DMS 273 treated with DMSO at 0.1 percent for 48 hours (cell line): ENCODE measurements around the gene DPYD.

Experiments
- DNase-seq: peaks from one replicate; lab custom pipeline; 2025; lab: John Stamatoyannopoulos, UW

The DPYD gene

DNA sequence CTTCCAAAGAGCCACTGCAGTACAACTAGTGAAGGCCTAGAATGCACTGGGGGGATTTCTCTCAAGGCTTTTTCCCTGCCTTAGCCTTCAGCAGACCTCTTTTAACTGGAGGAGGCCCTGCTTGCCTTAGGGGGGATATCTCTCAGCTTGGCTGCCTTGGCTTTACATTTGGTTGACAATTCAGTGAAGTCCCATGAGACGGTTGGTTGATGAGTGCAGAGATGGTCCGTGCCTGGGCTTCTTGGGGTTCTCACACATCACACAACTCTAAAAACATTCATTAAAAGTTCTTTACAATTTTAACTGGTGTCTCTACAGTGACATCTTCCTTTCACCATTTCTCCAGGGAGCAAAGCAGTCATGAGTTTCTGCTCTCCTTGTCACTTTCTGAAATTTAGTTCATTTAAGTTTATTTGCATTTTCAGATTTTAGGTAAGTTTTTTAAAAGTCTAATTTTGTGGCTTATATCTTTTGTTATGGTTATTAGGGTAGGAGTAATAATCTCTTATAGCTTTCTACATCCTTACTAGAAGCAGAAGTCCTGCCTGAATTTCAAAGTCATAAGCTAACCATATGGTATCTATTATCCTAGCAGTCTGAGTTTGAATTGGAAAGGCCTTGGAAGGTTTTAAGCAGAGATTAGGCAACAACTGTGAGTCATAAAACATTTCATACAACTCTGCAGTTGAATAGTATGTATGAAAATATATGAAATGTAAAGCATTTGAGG is 487.6 kb downstream of the DPYD start:
- DNase-seq: peak; percentile 3

DNA sequence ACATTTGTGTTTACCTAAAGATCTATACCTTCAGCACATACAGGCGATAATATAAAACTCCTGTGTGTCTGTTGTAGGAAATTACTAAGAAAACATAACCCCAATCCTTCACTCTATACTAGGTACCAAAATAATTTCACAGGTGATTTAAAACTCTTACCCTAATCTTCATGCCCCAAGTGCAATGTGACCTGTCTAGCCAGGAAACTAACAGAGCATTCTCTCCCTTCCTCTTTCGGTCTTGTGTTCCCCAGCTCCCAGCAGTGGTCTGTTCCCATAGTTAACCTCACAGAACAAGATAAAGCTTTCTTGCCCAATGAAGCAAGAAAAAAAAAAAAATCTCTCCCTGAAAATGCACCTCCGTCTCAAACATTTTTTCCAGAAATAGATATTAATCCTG is 493.5 kb downstream of the DPYD start:
- no peak for DNase-seq

DNA sequence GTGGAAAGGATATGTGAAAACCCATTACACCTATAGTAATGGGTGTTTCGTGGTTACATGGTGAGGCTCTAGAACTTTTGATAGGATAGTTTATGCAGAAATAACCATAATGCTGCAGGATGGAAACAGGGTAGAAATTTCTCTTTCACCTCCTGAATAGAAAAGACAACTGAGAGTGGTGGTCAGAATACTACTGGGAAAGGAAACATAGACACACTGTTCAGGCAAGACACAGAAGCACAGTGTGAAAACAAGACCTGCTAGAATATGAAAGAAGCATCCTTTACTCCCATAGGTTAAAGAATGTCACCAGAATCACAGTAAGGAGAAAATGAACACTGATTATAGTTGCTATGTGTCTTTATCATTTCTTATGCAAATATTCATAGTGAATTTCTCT is 496.6 kb downstream of the DPYD start:
- no peak for DNase-seq

DNA sequence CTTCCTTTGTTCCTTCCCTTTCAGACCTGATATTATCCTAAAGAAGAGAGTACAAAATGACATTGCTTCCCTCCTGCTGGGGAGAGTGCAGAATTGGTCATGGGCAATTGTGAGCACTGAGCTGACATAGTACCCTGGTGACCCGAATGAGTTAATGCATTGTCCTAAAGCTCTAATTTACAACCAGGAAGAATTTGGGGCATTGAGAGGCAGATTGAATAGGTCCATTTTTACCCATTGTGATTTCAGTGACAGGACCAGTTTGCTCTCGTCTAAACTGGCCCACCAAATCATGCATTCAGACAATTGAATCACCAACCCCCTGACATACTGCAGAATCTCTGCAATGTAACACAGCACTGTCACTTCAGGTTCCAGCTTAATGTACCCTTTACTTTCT is 497.4 kb downstream of the DPYD start:
- DNase-seq: no peak

DNA sequence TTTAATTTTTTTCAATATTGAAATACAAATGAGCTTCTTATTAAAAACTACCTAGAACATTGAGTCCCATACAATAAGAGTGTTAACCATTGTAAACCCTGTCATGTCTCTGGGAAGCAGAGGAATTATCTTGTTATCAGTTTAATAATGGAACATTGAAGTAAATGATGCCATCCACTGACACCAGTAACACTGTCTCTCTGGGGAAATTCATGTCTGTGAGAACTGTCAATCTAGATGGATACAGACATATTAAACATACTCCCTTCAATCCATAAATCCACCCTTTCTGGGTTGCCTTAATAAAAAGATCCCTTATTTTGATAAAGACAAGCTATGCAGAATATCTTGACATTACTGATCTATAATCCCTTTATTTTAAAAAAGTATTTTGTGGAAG is 503.2 kb downstream of the DPYD start:
- no peak for DNase-seq

DNA sequence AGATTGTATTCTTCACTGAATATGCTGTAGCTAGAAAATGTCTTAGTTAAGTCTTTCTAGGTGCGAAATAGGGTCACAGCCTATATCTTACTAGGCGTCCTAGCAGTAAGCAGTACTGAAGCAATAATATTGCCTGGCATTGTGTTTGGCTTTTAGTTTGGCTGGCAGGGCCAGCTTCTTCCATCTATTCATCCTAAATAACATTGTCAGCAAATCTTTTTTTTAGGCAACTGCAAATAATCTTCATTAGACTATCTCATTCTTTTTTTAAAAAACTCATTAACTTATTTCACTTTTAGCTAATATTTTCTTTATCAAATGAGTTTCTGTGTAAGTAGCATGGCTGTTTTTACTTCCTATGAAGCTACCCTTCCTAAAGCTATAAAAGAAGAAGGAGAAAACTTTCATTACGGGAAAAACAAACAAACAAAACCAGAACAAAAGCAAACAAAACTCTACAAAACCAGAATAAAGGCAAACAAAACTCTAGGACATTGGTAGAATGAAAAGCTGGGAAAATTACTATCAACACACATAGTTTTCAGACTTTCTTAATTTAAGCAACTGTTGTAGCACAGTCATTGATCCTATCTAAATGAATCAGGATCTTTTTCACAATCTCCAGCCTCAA is 506.0 kb downstream of the DPYD start:
- DNase-seq: no peak

DNA sequence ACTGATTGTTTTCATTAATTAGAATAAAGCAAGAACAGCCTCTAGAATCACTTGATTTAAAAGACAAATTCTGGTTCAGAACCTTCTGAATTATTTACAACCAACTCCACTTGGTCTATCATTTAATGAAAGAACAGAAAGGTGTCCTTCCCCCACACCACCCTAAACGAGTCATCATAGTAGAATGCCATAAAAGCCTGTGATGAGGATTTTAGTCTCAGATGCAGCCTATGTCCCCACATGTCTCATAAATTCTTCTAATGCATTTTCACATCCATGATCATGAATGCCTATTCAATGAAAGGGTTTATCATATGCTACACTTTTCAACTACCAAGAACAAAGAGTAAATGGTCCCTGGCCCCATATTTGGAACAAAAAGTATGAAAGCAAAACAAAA is 508.1 kb downstream of the DPYD start:
- no peak for DNase-seq

DNA sequence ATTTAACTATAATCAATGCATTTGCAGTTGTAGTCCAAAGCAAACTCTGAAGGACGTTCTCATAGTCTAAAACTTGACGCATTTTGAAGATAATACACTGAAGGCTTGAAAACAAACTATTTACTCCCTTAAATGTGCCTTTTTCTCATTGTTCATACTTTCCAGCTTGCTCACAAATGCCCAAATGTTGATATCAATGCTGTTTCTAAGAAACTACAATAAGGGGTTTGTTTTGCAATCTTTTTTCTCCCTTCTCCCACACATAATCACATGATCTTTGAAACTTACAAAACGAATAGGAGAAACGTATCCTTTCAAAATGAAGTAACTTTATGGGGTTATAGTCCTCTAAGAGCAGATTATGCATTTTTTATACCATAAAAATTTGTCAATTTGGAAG is 508.7 kb downstream of the DPYD start:
- DNase-seq: no peak

DNA sequence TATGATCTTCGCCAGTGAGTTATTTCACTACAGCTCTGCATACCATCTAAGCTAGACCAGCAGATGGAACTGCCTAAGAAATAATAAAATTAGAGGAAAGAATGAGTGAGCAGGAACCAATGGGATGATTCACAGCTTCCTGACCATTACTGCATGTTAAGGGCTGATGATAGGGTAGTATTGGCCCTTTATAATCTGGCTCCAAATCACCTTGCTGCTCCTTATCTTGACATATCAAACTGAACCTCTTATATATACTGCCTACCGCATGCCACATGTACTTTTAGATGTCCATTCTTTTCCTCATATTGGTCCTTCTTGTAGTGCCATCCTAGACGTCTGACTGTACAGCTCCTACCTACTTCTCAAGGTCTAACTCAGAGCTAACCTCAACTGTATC is 524.4 kb downstream of the DPYD start:
- DNase-seq: no peak

DNA sequence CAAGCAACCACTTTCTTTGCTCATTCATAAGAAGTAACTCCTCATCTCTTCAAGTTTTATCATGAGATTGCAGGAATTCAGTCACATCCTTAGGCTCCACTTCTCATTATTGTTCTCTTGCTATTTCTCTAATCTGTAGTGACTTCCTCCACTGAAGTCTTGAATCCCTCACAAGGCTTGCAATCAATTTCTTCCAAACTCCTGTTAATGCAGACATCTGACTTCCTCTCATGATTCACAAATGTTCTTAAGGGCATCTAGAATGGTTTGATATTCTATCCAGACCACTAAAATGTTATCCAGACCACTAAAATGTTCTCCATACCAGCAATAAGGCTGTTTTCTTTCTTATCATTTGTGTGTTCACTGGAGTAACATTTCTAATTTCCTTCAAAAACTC is 528.1 kb downstream of the DPYD start:
- DNase-seq: no peak

DNA sequence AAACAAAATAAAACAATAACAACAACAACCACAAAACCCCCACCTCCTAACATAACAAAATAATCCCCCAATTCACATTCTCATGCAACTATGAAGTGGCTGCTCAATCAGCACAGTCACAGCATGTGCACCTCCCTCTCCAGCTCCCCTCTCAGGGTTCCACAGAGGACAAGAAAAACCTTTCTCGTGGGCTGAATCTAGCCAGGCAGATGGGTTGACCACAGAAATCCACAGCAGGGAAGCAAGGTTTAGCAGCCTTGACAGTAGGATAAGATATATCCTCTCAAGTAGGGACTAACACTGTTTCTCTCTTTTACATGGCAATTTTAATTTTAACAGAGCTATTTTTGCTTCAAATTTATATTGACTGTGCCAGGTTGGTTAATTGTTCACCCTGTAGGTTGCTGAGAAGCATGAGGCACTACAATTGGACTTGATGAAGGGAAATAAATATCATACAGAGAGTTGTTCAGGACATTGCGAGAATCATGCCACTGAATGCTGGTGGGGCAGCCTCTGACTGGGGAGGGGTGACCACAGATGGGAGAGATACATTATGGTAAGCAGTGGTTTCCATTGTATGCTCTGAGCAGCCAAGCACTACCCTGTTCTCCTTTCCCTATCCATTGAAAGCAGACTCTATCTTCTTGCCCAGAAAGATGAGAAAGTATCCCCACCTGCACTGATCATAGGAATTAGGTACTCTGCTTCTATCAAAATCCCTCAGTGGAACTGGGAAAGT is 535.1 kb downstream of the DPYD start:
- no peak for DNase-seq

DNA sequence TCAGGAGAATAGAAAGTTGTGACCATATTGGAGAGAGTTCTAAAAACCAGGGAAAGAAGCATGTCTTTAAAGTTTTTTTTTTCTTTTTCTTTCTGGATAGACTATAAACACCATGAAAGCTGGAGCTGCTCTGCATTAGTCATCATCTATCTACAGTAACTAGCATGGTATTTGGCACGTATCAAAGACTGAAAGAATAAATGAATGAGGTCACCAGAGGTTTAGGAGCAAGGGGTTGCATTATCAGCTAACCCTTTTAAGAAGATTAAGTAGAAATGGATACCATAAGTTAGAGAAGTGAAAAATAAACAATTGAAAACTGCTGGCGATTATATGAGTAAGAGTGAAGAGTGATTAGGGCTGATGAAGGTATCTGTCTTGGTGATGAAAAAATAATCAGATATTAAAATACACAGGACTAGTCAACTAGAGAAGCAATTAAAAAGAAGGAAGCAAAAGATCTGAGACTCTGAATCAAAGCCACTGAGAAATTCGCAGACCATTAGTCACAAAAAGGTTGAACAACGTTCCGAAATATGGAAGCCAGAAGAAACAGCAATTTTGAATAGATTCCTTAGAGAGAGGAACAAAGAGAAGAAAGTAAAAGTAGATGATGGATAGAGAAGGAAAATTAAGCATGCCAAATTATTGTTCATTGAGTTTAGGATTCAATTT is 536.4 kb downstream of the DPYD start:
- DNase-seq: no peak

DNA sequence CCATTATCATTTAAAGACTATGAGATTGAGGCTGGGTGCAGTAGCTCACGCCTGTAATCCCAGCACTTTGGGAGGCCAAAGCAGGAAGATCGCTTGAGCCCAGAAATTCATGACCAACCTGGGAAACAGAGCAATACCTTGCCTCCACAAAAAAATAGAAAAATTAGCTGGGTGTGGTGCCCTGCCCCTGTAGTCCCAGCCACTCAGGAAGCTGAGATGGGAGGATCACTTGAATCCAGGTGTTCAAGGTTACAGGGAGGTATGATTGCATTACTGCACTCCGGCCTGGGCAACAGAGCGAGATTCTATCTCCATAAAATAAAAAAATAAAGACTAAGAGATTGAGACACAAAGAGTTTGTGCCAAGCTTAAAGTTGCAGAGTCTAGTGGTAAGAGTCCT is 537.0 kb downstream of the DPYD start:
- DNase-seq: no peak

DNA sequence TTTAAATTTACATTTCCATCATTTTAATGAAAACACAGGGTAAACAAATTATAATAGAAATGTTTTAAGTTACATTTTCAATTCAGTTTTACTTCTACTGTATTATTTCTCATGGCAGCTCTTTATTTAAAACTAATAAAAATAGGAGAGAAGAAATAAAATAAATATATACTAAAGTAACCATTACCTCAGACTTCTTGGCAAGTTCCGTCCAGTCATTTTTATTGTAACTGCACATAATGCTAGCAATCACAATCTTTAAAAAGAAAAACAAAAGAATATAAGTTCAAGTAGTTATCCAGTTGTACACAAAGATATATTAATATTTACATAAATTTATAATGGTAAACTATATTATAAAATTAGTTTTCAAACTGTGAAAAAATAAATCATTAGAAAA is 538.6 kb downstream of the DPYD start:
- no peak for DNase-seq

DNA sequence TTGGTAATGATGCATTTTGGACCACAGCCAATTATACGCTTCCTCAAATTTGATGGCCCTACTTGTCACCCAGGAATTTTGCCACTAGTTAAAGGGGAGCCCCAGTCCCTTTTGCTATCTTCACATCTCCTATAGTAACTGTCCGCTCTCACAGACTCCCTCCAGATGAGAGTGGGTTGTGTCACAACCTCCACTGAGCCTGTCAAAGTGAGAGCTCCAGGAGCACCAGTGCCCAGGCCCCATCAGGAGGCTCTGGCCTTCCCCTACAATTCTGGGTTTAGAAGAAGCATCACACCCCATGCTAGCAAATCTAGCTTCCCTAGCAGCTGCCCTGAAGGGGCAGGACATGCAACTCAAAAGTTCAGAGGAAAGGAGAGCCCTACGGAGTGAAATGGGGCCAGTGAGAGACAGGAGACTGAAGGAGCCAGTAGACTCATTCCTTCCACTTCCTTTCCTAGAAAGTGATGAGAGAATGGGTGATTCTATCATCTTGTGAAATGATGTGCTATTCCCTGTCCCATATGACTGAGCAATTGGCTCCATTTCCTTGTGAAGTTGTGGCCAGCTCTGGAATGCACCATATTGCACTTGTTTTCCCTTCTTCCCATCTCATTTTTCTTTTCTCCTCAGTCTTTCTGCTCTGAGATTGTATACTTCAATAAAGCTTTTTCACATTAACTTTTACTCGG is 541.3 kb downstream of the DPYD start:
- DNase-seq: no peak

DNA sequence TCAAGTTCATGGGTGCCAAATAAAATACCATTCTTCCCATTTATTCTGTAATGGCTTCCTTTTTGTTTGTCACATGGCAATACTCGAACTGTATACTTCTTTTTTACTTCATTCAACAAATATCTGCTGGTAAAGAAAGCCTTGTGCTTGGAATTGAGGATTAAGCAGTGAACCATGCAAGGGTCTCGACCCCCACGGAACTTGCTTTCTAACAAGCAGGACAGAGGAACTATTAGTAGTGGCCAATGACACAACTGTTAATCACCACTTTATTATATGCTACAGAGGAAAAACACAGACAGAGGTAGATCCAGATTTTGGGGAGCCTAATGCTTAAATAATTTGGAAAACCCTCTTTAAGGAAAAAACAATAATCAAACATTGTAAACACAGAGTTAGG is 542.2 kb downstream of the DPYD start:
- DNase-seq: no peak

DNA sequence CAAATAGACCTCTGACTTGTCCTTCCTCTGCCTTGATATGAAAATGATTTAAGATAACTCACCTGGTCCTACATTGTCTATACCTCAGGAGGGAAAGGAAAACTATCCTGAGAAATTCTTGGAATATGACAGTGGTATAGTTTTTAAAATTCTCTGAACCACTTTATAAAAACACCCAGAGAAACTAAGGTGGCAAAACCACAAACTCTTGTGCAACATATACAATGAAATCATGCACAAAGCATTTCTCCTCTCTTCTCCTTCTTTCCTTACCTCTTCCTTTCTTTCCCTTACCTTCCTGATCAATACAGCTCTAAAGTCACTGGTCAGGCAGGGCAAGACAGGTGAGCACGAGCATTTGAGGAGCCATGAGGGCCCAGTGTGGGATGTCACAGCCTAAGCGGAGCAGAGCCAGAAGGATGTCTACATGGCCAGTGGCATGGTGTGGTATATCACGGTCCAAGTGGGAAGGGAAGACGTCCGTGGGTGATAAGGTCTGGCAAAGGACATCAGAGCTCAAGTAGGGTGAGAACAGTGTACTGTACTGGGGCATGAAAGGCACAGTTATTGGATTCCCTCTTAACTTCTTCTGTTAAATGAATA is 543.3 kb downstream of the DPYD start:
- no peak for DNase-seq

DNA sequence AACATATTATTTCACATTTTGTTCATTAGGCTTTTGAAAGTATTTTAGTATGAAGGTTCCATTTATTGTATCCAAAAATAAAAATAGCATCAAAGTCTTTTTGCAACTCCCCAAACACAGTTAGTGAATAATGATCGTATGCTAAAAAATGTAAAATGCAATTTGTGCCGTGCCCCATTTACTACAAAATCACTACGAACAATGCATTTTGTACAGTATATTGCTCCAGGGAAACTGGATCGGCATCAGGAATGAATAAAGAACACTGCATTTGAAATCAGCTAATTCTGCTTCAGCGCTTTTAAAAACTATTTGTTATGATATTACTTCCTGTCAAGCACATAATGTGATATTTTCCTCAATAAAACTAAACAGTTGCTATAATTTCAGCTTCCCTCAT is 547.8 kb downstream of the DPYD start:
- DNase-seq: no peak

DNA sequence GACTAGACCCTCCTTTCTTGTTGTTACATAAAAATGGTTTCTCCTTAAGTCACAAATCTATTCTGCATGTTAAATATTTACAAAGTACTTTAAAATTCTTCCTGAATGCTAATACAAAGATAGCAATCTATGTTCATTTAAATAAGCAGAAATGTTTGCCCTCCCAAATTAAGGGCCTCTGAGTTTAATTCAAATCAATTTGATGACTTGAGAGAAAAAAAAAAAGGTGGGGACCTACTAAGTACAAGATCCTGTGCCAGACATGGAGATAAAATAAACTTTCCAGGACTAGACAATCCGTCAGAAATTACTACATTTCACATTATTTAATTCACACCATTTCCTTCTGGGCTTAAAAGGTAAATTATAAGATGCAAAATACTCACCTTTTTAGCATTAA is 548.3 kb downstream of the DPYD start:
- no peak for DNase-seq

DNA sequence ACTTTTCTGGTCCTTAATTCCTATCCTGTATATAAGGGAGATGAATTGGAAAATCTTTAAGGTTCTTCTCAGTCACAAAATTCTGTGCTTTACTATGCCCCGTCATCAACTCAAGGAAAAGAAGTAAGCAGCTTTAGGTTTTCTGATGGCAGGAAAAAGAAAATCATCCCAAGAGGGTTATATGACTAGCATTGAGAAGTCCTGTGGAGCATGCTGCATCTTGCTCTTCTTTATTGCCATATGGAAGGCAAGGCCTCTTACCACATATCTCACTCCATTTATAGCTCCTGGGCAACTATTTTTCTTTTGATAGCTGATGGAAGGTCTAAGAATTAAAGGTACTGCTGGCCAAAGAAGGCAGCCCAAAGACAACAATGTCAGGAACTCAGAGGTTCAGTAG is 552.5 kb downstream of the DPYD start:
- no peak for DNase-seq

DNA sequence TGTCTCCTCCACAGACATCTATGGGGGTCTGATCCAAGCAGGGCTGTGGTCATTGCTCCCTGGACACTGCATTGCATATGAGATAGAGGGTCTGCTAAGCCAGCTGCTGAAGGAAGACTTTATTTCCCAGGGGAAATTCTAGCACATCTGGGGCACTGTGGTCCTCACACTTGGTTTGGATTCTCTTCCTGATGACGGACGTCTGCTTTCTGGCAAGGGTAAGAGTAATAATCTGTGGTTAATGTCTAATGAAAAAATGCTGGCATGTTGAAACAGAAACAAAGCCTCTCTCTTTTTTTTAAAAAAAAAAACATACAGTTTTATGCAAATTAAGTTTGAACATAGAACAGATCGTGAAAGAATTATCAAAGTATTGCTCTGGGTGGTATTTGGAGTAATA is 553.9 kb downstream of the DPYD start:
- no peak for DNase-seq

DNA sequence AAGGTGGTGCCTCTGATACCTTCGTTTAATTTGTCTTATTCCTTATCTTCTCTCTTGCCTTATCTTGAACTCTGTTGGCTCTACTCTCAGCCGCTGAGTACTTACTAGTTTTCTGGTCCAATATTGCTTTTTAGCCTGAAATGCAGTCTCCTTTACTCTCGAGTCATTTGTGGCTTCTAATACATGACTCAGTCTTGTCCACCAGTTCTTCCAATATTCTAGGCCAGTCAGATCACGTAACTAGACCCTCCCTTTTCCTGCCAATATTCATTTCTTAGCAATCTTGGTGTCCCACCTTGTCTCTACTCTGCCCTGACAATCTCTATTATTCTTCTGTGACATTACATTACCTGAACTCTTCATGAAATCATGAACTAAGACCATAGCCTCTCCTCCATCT is 555.8 kb downstream of the DPYD start:
- no peak for DNase-seq
